Activated CD4-positive, alpha-beta memory T cell treated with anti-CD3 and anti-CD28 coated beads, Interleukin-2, amount 10 ng/mL, durations not matched to agents 7 days and 5 days (primary cell): ENCODE data around the gene C10orf90. TPM values are rescaled to one million over a fixed set of nuclear protein-coding genes. Genes with fewer than 3 reads are reported as not detected.
"Not testable (repeated sequence)": the region's sequence is repeated elsewhere in the genome, so short reads cannot be mapped to it uniquely, and the experiment has no call there.

ENCODE experiments used
- CTCF ChIA-PET: fragments of 350-600 bp; sonication (Branson Sonifier 250); formaldehyde crosslinking; loops from one replicate; lab custom pipeline; 2021; ENCODE audit warnings: antibody characterized with exemption, inconsistent platforms; lab: Charles Lee
- POLR2A ChIA-PET: fragments of 350-600 bp; sonication (Branson Sonifier 250); formaldehyde crosslinking; loops from one replicate; lab custom pipeline; 2021; ENCODE audit warnings: antibody characterized with exemption; lab: Charles Lee
- DNase-seq: peaks from one replicate; pipeline ENCODE4 v3.0.0-alpha.2; 2020
- H3K27ac Mint-ChIP-seq: one replicate; pipeline ENCODE4 v1.8.0; 2021; ENCODE audit warnings: mild to moderate bottlenecking, mixed read lengths
- H3K27me3 Mint-ChIP-seq: one replicate; pipeline ENCODE4 v1.8.0; 2021; ENCODE audit warnings: mixed read lengths
- H3K36me3 Mint-ChIP-seq: one replicate; pipeline ENCODE4 v1.8.0; 2021; ENCODE audit warnings: low read depth, mixed read lengths
- H3K4me1 Mint-ChIP-seq: one replicate; pipeline ENCODE4 v1.8.0; 2021; ENCODE audit warnings: mixed read lengths
- H3K4me3 Mint-ChIP-seq: one replicate; pipeline ENCODE4 v1.8.0; 2021; ENCODE audit warnings: mild to moderate bottlenecking, mixed read lengths
- H3K9me3 Mint-ChIP-seq: one replicate; pipeline ENCODE4 v1.8.0; 2021; ENCODE audit warnings: mixed read lengths
- total RNA-seq, 2 experiments: library from RNA; stranded (reverse); gene quantifications; one replicate each; pipeline ENCODE4 v1.2.3, GENCODE V29; 2021

Gene C10orf90
- total RNA-seq, 2 experiments from 2014 or later = not detected

DNA sequence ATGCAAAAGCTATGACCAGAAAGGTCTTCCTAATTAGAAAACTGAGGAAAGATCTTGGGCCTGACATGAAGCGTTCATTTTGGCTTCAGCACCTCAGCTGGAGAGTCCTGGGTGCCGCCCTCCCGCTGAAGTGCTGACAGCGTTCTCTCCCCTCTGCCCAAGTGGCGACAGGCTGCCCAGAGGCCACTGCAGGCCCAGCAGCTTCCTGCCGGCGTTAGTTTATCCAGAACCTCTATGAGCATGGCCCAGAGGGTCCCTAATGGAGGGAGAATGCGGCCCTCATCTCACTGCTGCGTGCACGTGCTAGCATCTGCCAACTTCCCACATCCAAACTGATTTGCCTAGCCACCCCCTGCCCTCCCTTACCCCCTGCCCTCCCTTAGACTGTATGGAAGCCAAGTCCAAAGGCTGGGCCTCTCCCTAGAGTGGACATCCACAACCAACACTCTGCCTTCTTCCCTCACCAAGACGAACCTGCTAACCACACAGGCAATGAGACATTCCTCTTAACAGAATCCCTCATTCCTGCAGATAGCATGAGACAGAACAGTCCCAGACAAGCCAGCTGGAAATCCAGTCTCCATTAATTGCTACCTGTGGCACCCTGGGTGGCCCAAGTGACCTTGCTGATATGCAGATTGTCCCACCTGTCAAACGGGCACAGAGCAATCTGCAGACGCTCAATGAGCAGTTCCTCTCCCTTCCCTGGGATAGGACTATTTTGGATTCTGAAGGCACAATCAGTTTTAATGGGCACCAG, 108.4 kb downstream of the C10orf90 start:
- CTCF ChIA-PET = no interaction called here
- no peaks in the 10 kb centered on the region for H3K36me3 Mint-ChIP-seq
- H3K4me3 Mint-ChIP-seq = no peak overlapping the region
- peaks cover 7% of the 10 kb centered on the region for H3K9me3 Mint-ChIP-seq
- DNase-seq = no peak
- no peak overlapping the region for H3K27ac Mint-ChIP-seq
- H3K27me3 Mint-ChIP-seq = no peaks in the 10 kb centered on the region
- POLR2A ChIA-PET = no interaction called here
- no peaks in the 10 kb centered on the region for H3K4me1 Mint-ChIP-seq

- POLR2A ChIA-PET = no interaction called here
- DNase-seq = no peak
- CTCF ChIA-PET = no interaction called here
- Mint-ChIP-seq H3K27ac (no peak overlapping the region), H3K9me3 (peaks cover 7% of the 10 kb centered on the region), H3K4me3 (no peak overlapping the region), H3K36me3 (no peaks in the 10 kb centered on the region), H3K4me1 (no peaks in the 10 kb centered on the region), H3K27me3 (no peaks in the 10 kb centered on the region)
Observed at GRCh38 chr10:126561294-126561920, 109.1 kb downstream of the C10orf90 start.

- H3K9me3 Mint-ChIP-seq = peaks cover 6% of the 10 kb centered on the region
- no peaks in the 10 kb centered on the region for H3K4me1 Mint-ChIP-seq
- no peak overlapping the region for H3K27ac Mint-ChIP-seq
- no peaks in the 10 kb centered on the region for H3K27me3 Mint-ChIP-seq
- no peaks in the 10 kb centered on the region for H3K36me3 Mint-ChIP-seq
- no peak for DNase-seq
- CTCF ChIA-PET = no interaction called here
- POLR2A ChIA-PET = no interaction called here
- no peak overlapping the region for H3K4me3 Mint-ChIP-seq
Observed at GRCh38 chr10:126558881-126559280, 111.6 kb downstream of the C10orf90 start.

DNA sequence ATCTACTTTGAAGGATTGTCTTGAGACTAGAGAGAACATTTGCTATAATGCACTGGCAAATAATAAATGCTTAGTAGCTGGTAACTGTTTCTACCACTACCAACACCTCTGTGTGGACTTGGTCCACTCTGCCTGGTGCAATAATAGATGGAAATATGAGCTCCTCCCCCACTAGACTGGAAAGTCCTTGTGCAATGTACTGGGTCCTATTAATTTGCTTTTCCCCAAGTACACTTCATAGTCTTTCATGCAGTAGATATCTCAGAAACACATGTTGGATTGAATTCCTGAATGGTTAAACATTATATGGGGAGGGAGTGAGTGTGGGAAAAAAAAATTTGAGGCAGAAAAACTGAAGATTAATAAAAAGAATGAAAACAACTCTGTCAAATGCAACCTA, 119.3 kb downstream of the C10orf90 start:
- no peaks in the 10 kb centered on the region for H3K36me3 Mint-ChIP-seq
- ChIA-PET CTCF (no interaction called here), POLR2A (no interaction called here)
- peaks cover 3% of the 10 kb centered on the region for H3K9me3 Mint-ChIP-seq
- H3K27me3 Mint-ChIP-seq = no peaks in the 10 kb centered on the region
- H3K4me1 Mint-ChIP-seq = no peaks in the 10 kb centered on the region
- no peak for DNase-seq
- H3K27ac Mint-ChIP-seq = no peak overlapping the region
- no peak overlapping the region for H3K4me3 Mint-ChIP-seq

- H3K4me3 Mint-ChIP-seq, H3K36me3 Mint-ChIP-seq, DNase-seq, H3K27ac Mint-ChIP-seq, H3K4me1 Mint-ChIP-seq, CTCF ChIA-PET, H3K9me3 Mint-ChIP-seq, H3K27me3 Mint-ChIP-seq, POLR2A ChIA-PET: not testable (repeated sequence)
Observed at GRCh38 chr10:126550586-126550985, 119.9 kb downstream of the C10orf90 start.

DNA sequence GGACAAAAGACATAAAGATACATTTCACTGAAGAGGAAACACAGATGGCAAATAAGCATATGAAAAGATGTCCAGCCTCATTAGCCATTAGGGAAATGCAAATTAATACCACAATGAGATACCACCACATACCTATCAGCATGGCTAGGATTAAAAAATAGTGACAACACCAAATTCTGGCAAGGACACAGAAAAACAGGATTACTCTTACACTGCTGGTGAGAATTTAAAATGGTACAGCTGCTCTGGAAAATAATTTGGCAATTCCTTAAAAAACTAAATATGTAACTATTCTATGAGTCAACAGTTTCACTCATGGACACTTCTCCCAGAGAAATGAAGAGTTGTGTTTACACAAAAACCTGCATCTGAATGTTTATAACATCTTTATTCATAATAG, 121.1 kb downstream of the C10orf90 start:
- no peaks in the 10 kb centered on the region for H3K9me3 Mint-ChIP-seq
- no peaks in the 10 kb centered on the region for H3K36me3 Mint-ChIP-seq
- no peak overlapping the region for H3K27ac Mint-ChIP-seq
- ChIA-PET POLR2A (no interaction called here), CTCF (no interaction called here)
- DNase-seq = no peak
- no peaks in the 10 kb centered on the region for H3K27me3 Mint-ChIP-seq
- H3K4me3 Mint-ChIP-seq = no peak overlapping the region
- H3K4me1 Mint-ChIP-seq = no peaks in the 10 kb centered on the region

DNA sequence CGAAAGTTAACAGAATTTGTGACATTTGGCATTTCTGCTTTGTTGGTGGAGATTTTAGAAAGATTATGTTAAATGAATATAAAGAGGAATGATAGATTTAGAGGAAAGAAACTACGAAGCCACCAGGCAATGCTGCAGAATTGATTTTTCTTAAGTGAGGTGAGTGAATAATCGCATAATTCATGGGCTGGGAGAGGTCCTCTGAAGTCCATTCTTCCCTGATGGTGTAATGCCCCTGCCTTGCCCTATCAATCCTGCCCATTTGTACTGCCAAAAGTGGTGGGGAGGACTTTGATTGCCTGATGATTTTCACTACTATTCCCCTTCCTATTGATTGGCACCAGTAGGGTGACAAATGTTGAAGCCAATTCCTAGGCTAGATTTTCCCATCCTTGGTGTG, 125.9 kb downstream of the C10orf90 start:
- H3K27ac Mint-ChIP-seq = no peak overlapping the region
- no peaks in the 10 kb centered on the region for H3K36me3 Mint-ChIP-seq
- no peak for DNase-seq
- no peaks in the 10 kb centered on the region for H3K9me3 Mint-ChIP-seq
- no peaks in the 10 kb centered on the region for H3K4me1 Mint-ChIP-seq
- H3K4me3 Mint-ChIP-seq = no peak overlapping the region
- no peaks in the 10 kb centered on the region for H3K27me3 Mint-ChIP-seq
- POLR2A ChIA-PET = no interaction called here
- CTCF ChIA-PET = no interaction called here

- POLR2A ChIA-PET = no interaction called here
- peaks cover 5% of the 10 kb centered on the region for H3K9me3 Mint-ChIP-seq
- H3K27ac Mint-ChIP-seq = no peak overlapping the region
- H3K36me3 Mint-ChIP-seq = no peaks in the 10 kb centered on the region
- CTCF ChIA-PET = no interaction called here
- DNase-seq = no peak
- no peaks in the 10 kb centered on the region for H3K27me3 Mint-ChIP-seq
- no peaks in the 10 kb centered on the region for H3K4me1 Mint-ChIP-seq
- no peak overlapping the region for H3K4me3 Mint-ChIP-seq
Observed at GRCh38 chr10:126538439-126539135, 131.9 kb downstream of the C10orf90 start.

DNA sequence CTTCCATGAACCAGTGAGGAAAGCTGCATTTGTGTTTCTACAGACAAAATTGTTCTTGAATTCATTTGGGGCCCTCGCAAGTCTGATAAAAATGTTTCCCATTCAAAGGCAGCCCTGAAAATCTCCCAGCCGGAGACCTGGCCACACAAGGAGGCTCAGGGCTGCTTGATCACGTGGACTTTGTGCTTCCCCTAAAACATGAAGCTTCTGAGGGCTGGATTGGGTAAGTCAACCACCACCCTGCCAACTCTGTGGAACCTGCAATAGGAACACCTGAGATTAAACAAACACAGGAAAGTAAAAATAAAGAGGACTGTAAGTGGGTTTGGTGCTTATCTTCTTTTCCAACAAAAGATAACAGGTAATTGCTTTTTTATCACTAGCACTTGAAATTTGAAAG, 133.8 kb downstream of the C10orf90 start:
- DNase-seq = no peak

GRCh38 chr10:126536148-126536547, 134.3 kb downstream of the C10orf90 start:
- Mint-ChIP-seq H3K4me1 (no peaks in the 10 kb centered on the region), H3K4me3 (no peak overlapping the region), H3K27me3 (no peaks in the 10 kb centered on the region), H3K9me3 (peaks cover 8% of the 10 kb centered on the region), H3K27ac (no peak overlapping the region), H3K36me3 (no peaks in the 10 kb centered on the region)
- POLR2A ChIA-PET = no interaction called here
- DNase-seq = no peak
- CTCF ChIA-PET = no interaction called here

More for the DNA sequence above, 133.8 kb downstream of the C10orf90 start:
- Mint-ChIP-seq H3K27ac (no peak overlapping the region), H3K27me3 (no peaks in the 10 kb centered on the region), H3K4me3 (no peak overlapping the region), H3K9me3 (peaks cover 8% of the 10 kb centered on the region), H3K36me3 (no peaks in the 10 kb centered on the region), H3K4me1 (no peaks in the 10 kb centered on the region)
- CTCF ChIA-PET = no interaction called here
- POLR2A ChIA-PET = no interaction called here

DNA sequence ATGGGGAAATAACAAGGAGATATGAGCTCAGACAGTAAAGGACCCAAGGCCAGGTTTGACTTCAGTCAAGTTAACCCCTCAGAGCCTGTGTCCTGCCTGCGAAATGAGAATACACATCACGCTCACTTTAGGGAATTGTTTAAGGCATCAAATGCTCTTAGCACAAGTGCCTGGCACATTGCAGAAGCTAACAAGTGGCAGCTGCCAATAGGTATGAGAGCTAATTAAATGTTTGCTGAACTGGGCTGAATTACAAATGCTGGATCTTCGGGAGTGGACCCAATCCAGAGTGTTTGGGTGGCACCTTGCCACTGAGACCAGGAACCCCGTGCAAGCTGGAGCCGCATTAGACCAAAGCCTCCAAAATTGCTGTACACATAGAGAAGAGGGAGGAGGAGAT, 136.8 kb downstream of the C10orf90 start:
- Mint-ChIP-seq H3K9me3 (peaks cover 8% of the 10 kb centered on the region), H3K4me3 (no peak overlapping the region), H3K27me3 (no peaks in the 10 kb centered on the region), H3K27ac (no peak overlapping the region), H3K4me1 (no peaks in the 10 kb centered on the region), H3K36me3 (no peaks in the 10 kb centered on the region)
- CTCF ChIA-PET = no interaction called here
- POLR2A ChIA-PET = no interaction called here
- no peak for DNase-seq

DNA sequence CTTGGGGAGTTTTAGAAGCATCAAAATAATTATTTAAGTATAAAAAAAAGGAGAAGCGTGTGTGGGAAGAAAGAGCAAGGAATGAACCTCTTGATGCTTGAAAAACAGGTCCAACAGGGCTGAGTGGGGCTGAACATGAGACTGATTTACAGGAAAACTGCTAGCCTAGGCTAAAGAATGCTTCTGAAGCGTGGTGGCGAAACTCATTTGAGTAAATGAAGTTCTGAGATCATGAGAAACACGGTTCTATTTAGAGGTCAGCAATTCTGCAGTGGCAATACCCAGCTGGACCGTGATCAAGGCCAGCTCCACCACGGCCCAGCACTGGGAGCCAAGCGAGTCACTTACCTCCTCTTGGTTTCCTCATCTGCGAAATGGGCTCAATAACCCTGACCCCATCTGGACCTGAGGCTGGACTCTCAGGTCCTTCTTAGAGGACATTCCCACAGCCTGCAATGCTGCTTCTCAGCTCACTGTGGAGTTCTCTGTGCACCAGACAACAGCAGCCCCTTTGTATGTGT, 142.1 kb downstream of the C10orf90 start:
- Mint-ChIP-seq H3K27me3 (no peaks in the 10 kb centered on the region), H3K9me3 (peaks cover 7% of the 10 kb centered on the region), H3K36me3 (no peaks in the 10 kb centered on the region), H3K4me3 (no peak overlapping the region), H3K27ac (no peak overlapping the region), H3K4me1 (no peaks in the 10 kb centered on the region)
- no peak for DNase-seq
- ChIA-PET POLR2A (no interaction called here), CTCF (no interaction called here)

- Mint-ChIP-seq H3K4me3 (no peak overlapping the region), H3K27ac (no peak overlapping the region), H3K27me3 (no peaks in the 10 kb centered on the region), H3K4me1 (no peaks in the 10 kb centered on the region), H3K9me3 (peaks cover 7% of the 10 kb centered on the region), H3K36me3 (no peaks in the 10 kb centered on the region)
- ChIA-PET CTCF (no interaction called here), POLR2A (no interaction called here)
- DNase-seq = no peak
Observed at GRCh38 chr10:126527645-126528314, 142.7 kb downstream of the C10orf90 start.
